Caco-2 (cell line): ENCODE results near the gene XIAP. TPM values are rescaled to one million over a fixed set of nuclear protein-coding genes. Genes with fewer than 3 reads are reported as not detected.

Experiments used
- BruUV-seq: library from RNA; stranded (reverse); fragments of 400-500 nt; replicated peaks from 2 replicates; lab custom pipeline; 2021; lab: Mats Ljungman, UMichigan
- CTCF ChIA-PET: fragments of 300-600 bp; sonication (Branson Sonifier 250); formaldehyde crosslinking; loops from one replicate; lab custom pipeline; 2022; ENCODE audit warnings: antibody characterized with exemption; lab: Charles Lee
- POLR2A ChIA-PET: fragments of 300-600 bp; sonication (Branson Sonifier 250); formaldehyde crosslinking; loops from one replicate; lab custom pipeline; 2022; ENCODE audit warnings: antibody characterized with exemption; lab: Charles Lee
- DNase-seq, 2 experiments: peaks; one replicate each; pipeline versions ENCODE4 v3.0.0 to v3.0.0-alpha.2; 2020 to 2022
- H3K27me3 ChIP-seq: replicated peaks from 2 replicates; pipeline ENCODE4 v1.6.0; 2011; ENCODE audit warnings: low read length; ENCODE audit not compliant: control insufficient read depth, insufficient read depth
- H3K36me3 ChIP-seq: 2 replicates; pipeline ENCODE4 v1.5.1; 2011; ENCODE audit warnings: low read length; ENCODE audit not compliant: control insufficient read depth, insufficient read depth
- H3K4me1 ChIP-seq: fragments of 250-450 bp; sonication (Bioruptor Pico); 2 replicates; pipeline ENCODE4 v1.5.1; 2020; ENCODE audit warnings: mild to moderate bottlenecking
- H3K4me3 ChIP-seq: 2 replicates; pipeline ENCODE4 v1.5.1; 2011; ENCODE audit warnings: low read depth, mild to moderate bottlenecking, control low read depth, low read length
- H3K9me3 ChIP-seq: fragments of 250-450 bp; sonication (Bioruptor Pico); 2 replicates; pipeline ENCODE4 v1.5.1; 2020; ENCODE audit warnings: mild to moderate bottlenecking, moderate library complexity
- H3K27ac Mint-ChIP-seq: one replicate; pipeline ENCODE4 v1.8.0; 2022; ENCODE audit warnings: mixed read lengths; ENCODE audit not compliant: unreplicated experiment
- H3K27me3 Mint-ChIP-seq: one replicate; pipeline ENCODE4 v1.8.0; 2022; ENCODE audit warnings: mixed read lengths; ENCODE audit not compliant: insufficient read depth, unreplicated experiment
- H3K36me3 Mint-ChIP-seq: one replicate; pipeline ENCODE4 v1.8.0; 2022; ENCODE audit warnings: mild to moderate bottlenecking, mixed read lengths; ENCODE audit not compliant: insufficient read depth, unreplicated experiment
- H3K4me1 Mint-ChIP-seq: one replicate; pipeline ENCODE4 v1.8.0; 2022; ENCODE audit warnings: low read depth, mixed read lengths; ENCODE audit not compliant: unreplicated experiment
- H3K4me3 Mint-ChIP-seq: one replicate; pipeline ENCODE4 v1.8.0; 2022; ENCODE audit warnings: mild to moderate bottlenecking, moderate library complexity, mixed read lengths; ENCODE audit not compliant: unreplicated experiment
- H3K9me3 Mint-ChIP-seq: one replicate; pipeline ENCODE4 v1.8.0; 2022; ENCODE audit warnings: mixed read lengths; ENCODE audit not compliant: unreplicated experiment
- CTCF ChIP-seq, 2 experiments: fragments of 200-600 bp in 1 of 2; IDR thresholded peaks; 1 replicate in 1 of 2; 2 replicates in 1 of 2; pipeline versions ENCODE4 v1.5.1 to v1.8.0; 2011 to 2022; ENCODE audit warnings: antibody characterized with exemption in 1 of 2, control low read depth in 1 of 2, inconsistent platforms in 1 of 2, low read depth in 1 of 2, low read length in 1 of 2, mild to moderate bottlenecking in 1 of 2, moderate library complexity in 1 of 2; ENCODE audit not compliant: insufficient read depth in 1 of 2, severe bottlenecking in 1 of 2, unreplicated experiment in 1 of 2
- intact Hi-C: fragments of 100-400 bp; cut with micrococcal nuclease; formaldehyde crosslinking; loops from one replicate; pipeline ENCODE4 v1.10.0; 2022; ENCODE audit not compliant: unreplicated experiment
- total RNA-seq: library from RNA; stranded (reverse); gene quantifications from 2 replicates; pipeline ENCODE4 v1.2.3, GENCODE V29; 2022

XIAP gene
- total RNA-seq, 1 experiment from 2014 or later, result 25.9 TPM

DNA sequence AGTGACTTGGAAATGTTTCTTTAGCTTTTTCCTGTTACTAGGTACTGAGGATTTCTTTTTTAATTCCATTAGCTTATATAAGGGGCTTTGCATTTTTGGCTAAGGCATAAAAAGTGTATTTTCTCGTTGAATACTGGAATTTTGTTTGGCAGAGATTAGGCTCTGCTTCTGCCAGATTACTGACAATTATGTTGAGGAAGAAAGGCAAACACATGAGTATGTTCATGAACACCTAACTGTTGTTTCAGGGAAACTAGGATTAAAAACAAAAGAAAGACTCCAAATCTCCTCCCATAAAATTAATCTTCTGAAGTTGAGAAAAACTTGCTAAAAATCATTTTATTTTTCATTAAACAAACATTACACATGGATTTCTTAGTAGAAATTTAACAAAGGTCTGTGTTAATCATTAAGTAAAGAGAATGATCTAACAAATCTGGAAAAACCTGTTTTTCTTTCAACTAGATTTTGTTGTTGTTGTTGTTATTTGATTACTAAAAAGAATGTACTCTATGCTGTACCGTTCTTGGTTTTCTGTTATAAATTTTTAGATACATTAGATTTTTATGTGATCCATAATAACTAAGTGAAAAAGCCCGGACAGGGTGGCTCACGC, 58.4 kb downstream of the XIAP start:
- Mint-ChIP-seq H3K36me3 (no peaks in the 10 kb centered on the region), H3K4me1 (no peaks in the 10 kb centered on the region), H3K27ac (no peak overlapping the region), H3K4me3 (peak overlapping the region; percentile 39), H3K27me3 (no peaks in the 10 kb centered on the region), H3K9me3 (no peaks in the 10 kb centered on the region)
- no TSS peak for BruUV-seq
- H3K9me3 ChIP-seq, result no peaks in the 10 kb centered on the region
- no peak for DNase-seq
- no peak overlapping the region for H3K4me3 ChIP-seq
- POLR2A ChIA-PET, result no interaction called here
- no peaks in the 10 kb centered on the region for H3K27me3 ChIP-seq
- H3K4me1 ChIP-seq, result peaks cover 29% of the 10 kb centered on the region
- no peak for TF ChIP-seq CTCF (IDR thresholded peaks at IDR 0.05; ENCODE audit: insufficient read depth in 1 of 2, low read depth in 1 of 2, low read length in 1 of 2, severe bottlenecking in 1 of 2, unreplicated experiment in 1 of 2)
- CTCF ChIA-PET, result no interaction called here
- intact Hi-C loops, result loop anchor here (5.0 kb wide), 1 partner anchor 34 kb away; no protein-coding TSS in a partner anchor
- no peaks in the 10 kb centered on the region for H3K36me3 ChIP-seq

GRCh38 chrX:123920105-123920785, 60.4 kb downstream of the XIAP start:
- ChIA-PET CTCF (no interaction called here), POLR2A (no interaction called here)
- H3K27ac Mint-ChIP-seq, result no peak overlapping the region
- no peaks in the 10 kb centered on the region for H3K27me3 Mint-ChIP-seq
- Histone ChIP-seq H3K27me3 (no peaks in the 10 kb centered on the region), H3K4me3 (no peak overlapping the region), H3K9me3 (no peaks in the 10 kb centered on the region), H3K4me1 (peaks cover 17% of the 10 kb centered on the region), H3K36me3 (no peaks in the 10 kb centered on the region)
- no peaks in the 10 kb centered on the region for H3K36me3 Mint-ChIP-seq
- no TSS peak for BruUV-seq
- H3K9me3 Mint-ChIP-seq, result no peaks in the 10 kb centered on the region
- H3K4me1 Mint-ChIP-seq, result no peaks in the 10 kb centered on the region
- intact Hi-C loops, result no loop called here
- no peak for TF ChIP-seq CTCF (IDR thresholded peaks at IDR 0.05; ENCODE audit: insufficient read depth in 1 of 2, low read depth in 1 of 2, low read length in 1 of 2, severe bottlenecking in 1 of 2, unreplicated experiment in 1 of 2)
- no peak overlapping the region for H3K4me3 Mint-ChIP-seq
- no peak for DNase-seq

- intact Hi-C loops, result no loop called here
- ChIA-PET CTCF (no interaction called here), POLR2A (no interaction called here)
- no peaks in the 10 kb centered on the region for H3K4me1 Mint-ChIP-seq
- H3K9me3 Mint-ChIP-seq, result no peaks in the 10 kb centered on the region
- Histone ChIP-seq H3K27me3 (no peaks in the 10 kb centered on the region), H3K9me3 (no peaks in the 10 kb centered on the region), H3K36me3 (no peaks in the 10 kb centered on the region), H3K4me1 (peaks cover 1% of the 10 kb centered on the region), H3K4me3 (no peak overlapping the region)
- no peak overlapping the region for H3K4me3 Mint-ChIP-seq
- no peak for DNase-seq
- no peaks in the 10 kb centered on the region for H3K36me3 Mint-ChIP-seq
- TF ChIP-seq CTCF (IDR thresholded peaks at IDR 0.05; ENCODE audit: insufficient read depth in 1 of 2, low read depth in 1 of 2, low read length in 1 of 2, severe bottlenecking in 1 of 2, unreplicated experiment in 1 of 2), result no peak
- BruUV-seq, result no TSS peak
- H3K27me3 Mint-ChIP-seq, result no peaks in the 10 kb centered on the region
- H3K27ac Mint-ChIP-seq, result no peak overlapping the region
These were observed 63.4 kb downstream of the XIAP start for GRCh38 chrX:123923211-123923610.
